ENCODE data around the gene COX6A1.

- TF ChIP-seq CTCF (IDR thresholded peaks at IDR 0.05; ENCODE audit: poor library complexity, severe bottlenecking) (no peak), POLR2AphosphoS5 (IDR thresholded peaks at IDR 0.05) (no peak), RAD21 (conservative IDR thresholded peaks at IDR 0.05) (no peak), EZH2 (IDR thresholded peaks at IDR 0.05; ENCODE audit: borderline replicate concordance, insufficient read depth, low read length, poor library complexity, severe bottlenecking) (no peak), EP300 (conservative IDR thresholded peaks at IDR 0.05; ENCODE audit: poor library complexity, severe bottlenecking) (no peak), SMC3 (conservative IDR thresholded peaks at IDR 0.05; ENCODE audit: poor library complexity) (no peak), REST (IDR thresholded peaks at IDR 0.05; ENCODE audit: borderline replicate concordance) (no peak), TAF1 (IDR thresholded peaks at IDR 0.05; ENCODE audit: low read depth) (no peak)
These were observed 19.9 kb upstream of the COX6A1 start for GRCh38 chr12:120417917-120418580.

Measured in neural cell (in vitro differentiated cells).